HEK293 (cell line): ENCODE measurements around the gene GBA3.

Source experiments
- CTCF ChIA-PET: fragments of 350-600 bp; formaldehyde crosslinking; extraction: SDS; loops from one replicate; lab custom pipeline; 2021; ENCODE audit warnings: antibody characterized with exemption; lab: Yijun Ruan, JAX
- POLR2A ChIA-PET: fragments of 300-600 bp; formaldehyde crosslinking; extraction: SDS; loops from one replicate; lab custom pipeline; 2020; ENCODE audit warnings: antibody characterized with exemption, inconsistent platforms; lab: Yijun Ruan, JAX
- H3K27ac ChIP-seq: fragments of 200-500 bp; sonication (Bioruptor generic); 2 replicates; pipeline ENCODE4 v1.5.1; 2014; ENCODE audit warnings: low read depth, low read length, control low read depth, inconsistent platforms; ENCODE audit errors: extremely low read depth
- H3K36me3 ChIP-seq, 2 experiments: fragments of 200-500 bp in 1 of 2; sonication (Bioruptor generic) in 1 of 2; 1 replicate in 1 of 2; 2 replicates in 1 of 2; pipeline ENCODE4 v1.5.1; 2014 to 2017; ENCODE audit warnings: inconsistent platforms in 2 of 2, low read length in 2 of 2; ENCODE audit not compliant: control insufficient read depth in 2 of 2, insufficient read depth in 1 of 2
- H3K4me1 ChIP-seq: fragments of 200-500 bp; sonication (Bioruptor generic); 2 replicates; pipeline ENCODE4 v1.5.1; 2014; ENCODE audit warnings: mild to moderate bottlenecking, low read length, inconsistent platforms; ENCODE audit not compliant: control insufficient read depth, insufficient read depth
- H3K4me3 ChIP-seq: 2 replicates; pipeline ENCODE4 v1.5.1; 2011; ENCODE audit warnings: low read depth, mild to moderate bottlenecking, control low read depth, low read length, moderate library complexity
- H3K9me3 ChIP-seq: fragments of 200-500 bp; sonication (Bioruptor generic); 2 replicates; pipeline ENCODE4 v1.5.1; 2014; ENCODE audit warnings: low read depth, low read length, inconsistent platforms; ENCODE audit not compliant: control insufficient read depth, insufficient read depth
- GLIS1 ChIP-seq: fragments of 450-650 bp; formaldehyde crosslinking; IDR thresholded peaks from 2 replicates; pipeline ENCODE4 v1.5.1; 2016; ENCODE audit warnings: missing biosample characterization, missing genetic modification characterization
- HOXC10 ChIP-seq: sonication (generic); formaldehyde crosslinking; IDR thresholded peaks from 2 replicates; pipeline ENCODE4 v1.8.1; 2023; ENCODE audit warnings: mild to moderate bottlenecking, missing genetic modification reagents
- PATZ1 ChIP-seq: fragments of 450-650 bp; formaldehyde crosslinking; IDR thresholded peaks from 2 replicates; pipeline ENCODE4 v1.5.1; 2016; ENCODE audit warnings: missing biosample characterization, missing genetic modification characterization
- PRDM1 ChIP-seq: fragments of 450-650 bp; formaldehyde crosslinking; IDR thresholded peaks from 2 replicates; pipeline ENCODE4; 2016; ENCODE audit warnings: missing biosample characterization, missing genetic modification characterization
- SP7 ChIP-seq: fragments of 450-650 bp; formaldehyde crosslinking; IDR thresholded peaks from 2 replicates; pipeline ENCODE4 v1.5.1; 2016; ENCODE audit warnings: missing biosample characterization, missing genetic modification characterization
- ZFP69B ChIP-seq: fragments of 450-650 bp; formaldehyde crosslinking; IDR thresholded peaks from 2 replicates; pipeline ENCODE4 v1.5.1; 2016; ENCODE audit warnings: missing biosample characterization, missing genetic modification characterization
- ZNF114 ChIP-seq: fragments of 450-650 bp; formaldehyde crosslinking; IDR thresholded peaks from 2 replicates; pipeline ENCODE4 v1.5.0; 2017; ENCODE audit warnings: missing biosample characterization, missing genetic modification characterization
- ZNF132 ChIP-seq: fragments of 450-650 bp; formaldehyde crosslinking; IDR thresholded peaks from 2 replicates; pipeline ENCODE4 v1.5.1; 2017; ENCODE audit warnings: missing biosample characterization, missing genetic modification characterization, borderline replicate concordance
- ZNF174 ChIP-seq: fragments of 450-650 bp; formaldehyde crosslinking; IDR thresholded peaks from 2 replicates; pipeline ENCODE4 v1.5.0; 2017; ENCODE audit warnings: missing biosample characterization, mild to moderate bottlenecking, missing genetic modification characterization
- ZNF202 ChIP-seq: fragments of 450-650 bp; formaldehyde crosslinking; IDR thresholded peaks from 2 replicates; pipeline ENCODE4 v1.5.1; 2016; ENCODE audit warnings: missing biosample characterization, missing genetic modification characterization, borderline replicate concordance
- ZNF362 ChIP-seq: fragments of 450-650 bp; formaldehyde crosslinking; IDR thresholded peaks from 2 replicates; pipeline ENCODE4 v1.5.1; 2016; ENCODE audit warnings: missing biosample characterization, missing genetic modification characterization
- ZNF501 ChIP-seq: fragments of 450-650 bp; formaldehyde crosslinking; IDR thresholded peaks from 2 replicates; pipeline ENCODE4 v1.5.1; 2016; ENCODE audit warnings: missing biosample characterization, missing genetic modification characterization
- ZNF600 ChIP-seq: fragments of 450-650 bp; formaldehyde crosslinking; IDR thresholded peaks from 2 replicates; pipeline ENCODE4 v1.5.1; 2016; ENCODE audit warnings: missing biosample characterization, missing genetic modification characterization
- ZNF623 ChIP-seq: fragments of 450-650 bp; formaldehyde crosslinking; IDR thresholded peaks from 2 replicates; pipeline ENCODE4 v1.5.1; 2016; ENCODE audit warnings: missing biosample characterization, missing genetic modification characterization
- ZNF624 ChIP-seq: fragments of 450-650 bp; formaldehyde crosslinking; IDR thresholded peaks from 2 replicates; pipeline ENCODE4 v1.5.1; 2017; ENCODE audit warnings: missing biosample characterization, missing genetic modification characterization
- ZNF626 ChIP-seq: fragments of 450-650 bp; sonication (Bioruptor Pico); formaldehyde crosslinking; IDR thresholded peaks from 2 replicates; pipeline ENCODE4 v1.5.1; 2018; ENCODE audit warnings: missing biosample characterization, missing genetic modification characterization, inconsistent platforms
- ZNF654 ChIP-seq: fragments of 450-650 bp; formaldehyde crosslinking; IDR thresholded peaks from 2 replicates; pipeline ENCODE4 v1.5.1; 2016; ENCODE audit warnings: low read depth, missing biosample characterization, missing genetic modification characterization
- ZNF692 ChIP-seq: fragments of 450-650 bp; formaldehyde crosslinking; IDR thresholded peaks from 2 replicates; pipeline ENCODE4 v1.5.1; 2016; ENCODE audit warnings: missing biosample characterization, missing genetic modification characterization
- ZNF701 ChIP-seq: fragments of 450-650 bp; formaldehyde crosslinking; IDR thresholded peaks from 2 replicates; pipeline ENCODE4 v1.5.1; 2016; ENCODE audit warnings: missing biosample characterization, missing genetic modification characterization
- ZNF776 ChIP-seq: fragments of 450-650 bp; formaldehyde crosslinking; IDR thresholded peaks from 2 replicates; pipeline ENCODE4 v1.5.0; 2017; ENCODE audit warnings: missing biosample characterization, missing genetic modification characterization, borderline replicate concordance
- ZNF792 ChIP-seq: fragments of 450-650 bp; formaldehyde crosslinking; IDR thresholded peaks from 2 replicates; pipeline ENCODE4 v1.5.1; 2016; ENCODE audit warnings: missing biosample characterization, missing genetic modification characterization
- TF ChIP-seq, protein P1 (sequence below): fragments of 450-650 bp; formaldehyde crosslinking; IDR thresholded peaks from 2 replicates; pipeline ENCODE4 v1.5.1; 2016; ENCODE audit warnings: missing biosample characterization, missing genetic modification characterization
- TF ChIP-seq, protein P2 (sequence below): fragments of 450-650 bp; formaldehyde crosslinking; IDR thresholded peaks from 2 replicates; pipeline ENCODE4 v1.5.1; 2017; ENCODE audit warnings: missing biosample characterization, missing genetic modification characterization
- TF ChIP-seq, protein P3 (sequence below): fragments of 450-650 bp; formaldehyde crosslinking; IDR thresholded peaks from 2 replicates; pipeline ENCODE4 v1.5.1; 2016; ENCODE audit warnings: missing biosample characterization, missing genetic modification characterization

The GBA3 gene

DNA sequence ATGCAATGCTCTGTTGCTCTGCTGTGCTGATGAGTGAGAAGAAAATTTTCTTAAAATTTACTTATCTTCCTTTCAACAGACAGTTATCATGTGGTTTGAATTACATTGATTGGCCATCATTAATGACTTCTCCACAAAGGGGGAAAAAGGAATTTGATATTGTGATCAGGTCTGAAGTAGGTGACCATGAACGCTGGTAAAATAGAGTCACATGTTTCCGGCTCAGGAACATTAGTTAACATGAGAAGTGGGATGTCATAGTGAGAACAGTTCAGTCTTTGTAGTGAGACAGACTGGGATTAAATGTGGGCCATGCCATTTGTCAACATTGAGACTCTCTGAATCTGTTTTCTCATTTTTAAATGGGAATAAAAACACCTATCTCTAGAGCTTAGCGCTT lies 50.6 kb downstream of the GBA3 start (continued):
- TF ChIP-seq HOXC10 (CRISPR knock-in tag) = no peak

GRCh38 chr4:22744478-22745062 lies 51.8 kb downstream of the GBA3 start:
- Histone ChIP-seq H3K36me3 (no peaks in the 10 kb centered on the region), H3K9me3 (no peaks in the 10 kb centered on the region), H3K4me3 (no peak overlapping the region), H3K4me1 (no peaks in the 10 kb centered on the region), H3K27ac (no peak overlapping the region)
- POLR2A ChIA-PET = no interaction called here
- TF ChIP-seq PATZ1 (tag by site-specific recombination) (no peak), ZNF692 (no peak), ZNF501 (tag by site-specific recombination) (no peak), PRDM1 (tag by site-specific recombination) (no peak), ZNF132 (tag by site-specific recombination) (no peak), ZNF792 (tag by site-specific recombination) (no peak), ZNF202 (tag by site-specific recombination) (no peak), ZFP69B (tag by site-specific recombination) (no peak), GLIS1 (tag by site-specific recombination) (no peak), ZNF600 (tag by site-specific recombination) (no peak), SP7 (tag by site-specific recombination) (no peak), ZNF174 (tag by site-specific recombination) (no peak)
- TF ChIP-seq, protein P1, sequence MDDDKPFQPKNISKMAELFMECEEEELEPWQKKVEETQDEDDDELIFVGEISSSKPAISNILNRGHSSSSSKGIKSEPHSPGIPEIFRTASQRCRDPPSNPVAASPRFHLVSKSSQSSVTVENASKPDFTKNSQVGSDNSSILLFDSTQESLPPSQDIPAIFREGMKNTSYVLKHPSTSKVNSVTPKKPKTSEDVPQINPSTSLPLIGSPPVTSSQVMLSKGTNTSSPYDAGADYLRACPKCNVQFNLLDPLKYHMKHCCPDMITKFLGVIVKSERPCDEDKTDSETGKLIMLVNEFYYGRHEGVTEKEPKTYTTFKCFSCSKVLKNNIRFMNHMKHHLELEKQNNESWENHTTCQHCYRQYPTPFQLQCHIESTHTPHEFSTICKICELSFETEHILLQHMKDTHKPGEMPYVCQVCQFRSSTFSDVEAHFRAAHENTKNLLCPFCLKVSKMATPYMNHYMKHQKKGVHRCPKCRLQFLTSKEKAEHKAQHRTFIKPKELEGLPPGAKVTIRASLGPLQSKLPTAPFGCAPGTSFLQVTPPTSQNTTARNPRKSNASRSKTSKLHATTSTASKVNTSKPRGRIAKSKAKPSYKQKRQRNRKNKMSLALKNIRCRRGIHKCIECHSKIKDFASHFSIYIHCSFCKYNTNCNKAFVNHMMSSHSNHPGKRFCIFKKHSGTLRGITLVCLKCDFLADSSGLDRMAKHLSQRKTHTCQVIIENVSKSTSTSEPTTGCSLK (tag by site-specific recombination) = no peak
- CTCF ChIA-PET = no interaction called here

- Histone ChIP-seq H3K27ac (no peak overlapping the region), H3K36me3 (no peaks in the 10 kb centered on the region), H3K9me3 (no peaks in the 10 kb centered on the region), H3K4me3 (no peak overlapping the region), H3K4me1 (no peaks in the 10 kb centered on the region)
- ChIA-PET POLR2A (no interaction called here), CTCF (no interaction called here)
- no peak for TF ChIP-seq ZNF624
- TF ChIP-seq, protein P2, sequence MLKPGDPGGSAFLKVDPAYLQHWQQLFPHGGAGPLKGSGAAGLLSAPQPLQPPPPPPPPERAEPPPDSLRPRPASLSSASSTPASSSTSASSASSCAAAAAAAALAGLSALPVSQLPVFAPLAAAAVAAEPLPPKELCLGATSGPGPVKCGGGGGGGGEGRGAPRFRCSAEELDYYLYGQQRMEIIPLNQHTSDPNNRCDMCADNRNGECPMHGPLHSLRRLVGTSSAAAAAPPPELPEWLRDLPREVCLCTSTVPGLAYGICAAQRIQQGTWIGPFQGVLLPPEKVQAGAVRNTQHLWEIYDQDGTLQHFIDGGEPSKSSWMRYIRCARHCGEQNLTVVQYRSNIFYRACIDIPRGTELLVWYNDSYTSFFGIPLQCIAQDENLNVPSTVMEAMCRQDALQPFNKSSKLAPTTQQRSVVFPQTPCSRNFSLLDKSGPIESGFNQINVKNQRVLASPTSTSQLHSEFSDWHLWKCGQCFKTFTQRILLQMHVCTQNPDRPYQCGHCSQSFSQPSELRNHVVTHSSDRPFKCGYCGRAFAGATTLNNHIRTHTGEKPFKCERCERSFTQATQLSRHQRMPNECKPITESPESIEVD (tag by site-specific recombination) = no peak
- TF ChIP-seq ZNF623 (tag by site-specific recombination) = no peak
- no peak for TF ChIP-seq ZNF654 (tag by site-specific recombination)
- TF ChIP-seq, protein P3, sequence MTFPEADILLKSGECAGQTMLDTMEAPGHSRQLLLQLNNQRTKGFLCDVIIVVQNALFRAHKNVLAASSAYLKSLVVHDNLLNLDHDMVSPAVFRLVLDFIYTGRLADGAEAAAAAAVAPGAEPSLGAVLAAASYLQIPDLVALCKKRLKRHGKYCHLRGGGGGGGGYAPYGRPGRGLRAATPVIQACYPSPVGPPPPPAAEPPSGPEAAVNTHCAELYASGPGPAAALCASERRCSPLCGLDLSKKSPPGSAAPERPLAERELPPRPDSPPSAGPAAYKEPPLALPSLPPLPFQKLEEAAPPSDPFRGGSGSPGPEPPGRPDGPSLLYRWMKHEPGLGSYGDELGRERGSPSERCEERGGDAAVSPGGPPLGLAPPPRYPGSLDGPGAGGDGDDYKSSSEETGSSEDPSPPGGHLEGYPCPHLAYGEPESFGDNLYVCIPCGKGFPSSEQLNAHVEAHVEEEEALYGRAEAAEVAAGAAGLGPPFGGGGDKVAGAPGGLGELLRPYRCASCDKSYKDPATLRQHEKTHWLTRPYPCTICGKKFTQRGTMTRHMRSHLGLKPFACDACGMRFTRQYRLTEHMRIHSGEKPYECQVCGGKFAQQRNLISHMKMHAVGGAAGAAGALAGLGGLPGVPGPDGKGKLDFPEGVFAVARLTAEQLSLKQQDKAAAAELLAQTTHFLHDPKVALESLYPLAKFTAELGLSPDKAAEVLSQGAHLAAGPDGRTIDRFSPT (tag by site-specific recombination) = no peak
- no peak for TF ChIP-seq ZNF114 (tag by site-specific recombination)
- TF ChIP-seq ZNF362 (tag by site-specific recombination) = no peak
- no peak for TF ChIP-seq ZNF776 (tag by site-specific recombination)
- TF ChIP-seq ZNF701 (tag by site-specific recombination) = no peak
- TF ChIP-seq GLIS1 (tag by site-specific recombination) = no peak
- no peak for TF ChIP-seq ZNF626 (tag by site-specific recombination)
These were observed 52.5 kb downstream of the GBA3 start for GRCh38 chr4:22745234-22745633.
